Activated gamma-delta T cell treated with anti-CD3 and anti-CD28 coated beads, Interleukin-2, amount 50 U/mL, for 16 hours (primary cell): ENCODE results near the gene FAAP20.

Experiments used
- DNase-seq: peaks from one replicate; pipeline ENCODE4 v3.0.0-alpha.2; 2020; ENCODE audit warnings: low read depth

The FAAP20 gene

GRCh38 chr1:2177946-2178538 is 16.5 kb downstream of the FAAP20 start:
- DNase-seq: no peak

DNA sequence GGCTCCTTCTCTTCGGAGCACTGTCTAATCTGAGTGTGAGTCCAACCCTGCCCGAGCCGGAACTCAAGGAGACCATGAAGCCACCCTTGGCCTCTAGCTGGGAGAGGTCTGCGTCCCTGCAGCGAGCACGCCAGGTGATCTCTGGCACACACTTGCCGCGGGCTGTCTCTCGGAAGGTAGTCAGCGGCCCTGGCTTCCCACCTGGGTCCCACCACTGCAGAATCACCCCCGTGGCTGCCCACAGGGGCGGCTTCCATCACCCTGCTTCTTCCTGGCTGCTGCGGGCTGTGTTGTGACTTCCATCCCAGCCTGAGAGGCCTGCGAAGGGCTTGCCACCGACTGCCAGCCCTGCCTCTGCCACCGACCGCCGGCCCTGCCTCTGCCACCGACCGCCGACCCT is 17.0 kb downstream of the FAAP20 start:
- no peak for DNase-seq

DNA sequence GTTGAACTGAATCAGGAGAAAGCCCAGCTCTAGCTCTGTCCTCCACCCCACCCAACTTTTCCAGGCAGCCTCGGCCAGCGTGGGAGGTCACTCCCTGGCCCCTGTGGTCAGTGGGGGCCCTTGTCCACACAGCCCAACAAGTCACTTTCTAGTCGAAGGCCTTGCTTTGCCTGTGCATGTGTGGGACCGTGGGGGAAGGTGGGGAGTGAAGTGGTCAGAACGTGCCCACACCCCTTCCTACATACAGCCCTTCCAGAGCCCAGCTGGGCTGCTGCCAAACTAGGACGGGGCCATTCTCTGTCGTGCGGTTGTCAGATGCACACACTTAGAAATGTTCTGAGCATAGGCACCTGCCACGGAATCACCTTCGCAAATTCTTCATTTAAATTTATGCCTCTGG is 18.0 kb downstream of the FAAP20 start:
- DNase-seq: no peak

DNA sequence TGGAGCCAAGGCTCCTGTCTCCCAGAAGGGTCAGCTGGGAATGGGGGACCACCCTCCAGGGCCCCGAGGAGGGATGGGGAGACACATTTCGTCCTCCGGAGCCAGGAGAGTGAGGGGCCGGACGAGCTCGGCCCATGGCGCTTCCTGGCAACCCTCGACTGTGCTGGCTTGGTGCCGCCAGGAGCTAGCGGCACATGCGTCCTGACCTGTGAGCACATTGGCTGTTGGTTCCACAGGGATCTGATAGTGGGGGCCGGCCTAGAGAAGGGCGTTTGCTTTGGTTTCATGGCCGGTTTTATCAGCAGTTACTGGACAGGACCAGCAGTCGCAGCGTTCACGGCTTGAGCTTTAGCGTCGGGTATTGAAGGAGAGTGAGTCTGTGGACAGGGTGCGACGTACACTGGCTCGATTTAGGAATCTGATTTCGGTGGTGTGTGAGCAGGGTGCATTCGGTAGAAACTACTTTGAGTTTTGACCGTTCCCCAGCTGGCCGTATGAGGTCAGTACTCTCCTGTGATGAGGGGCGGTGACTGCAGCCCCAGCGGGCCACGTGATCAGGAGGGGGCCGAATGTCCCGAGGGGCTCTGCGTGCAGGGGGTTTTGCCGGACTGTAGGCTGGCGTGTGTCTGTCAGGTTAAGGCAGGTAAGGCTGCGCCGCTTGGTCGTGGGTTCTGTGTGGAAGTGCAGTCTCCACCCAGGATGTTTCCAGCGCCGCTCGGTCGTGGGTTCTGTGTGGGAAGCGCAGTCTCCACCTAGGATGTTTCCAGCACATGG is 18.7 kb downstream of the FAAP20 start:
- no peak for DNase-seq

- DNase-seq: no peak
These were observed 19.5 kb downstream of the FAAP20 start for GRCh38 chr1:2175055-2175414.

GRCh38 chr1:2174348-2175054 is 20.1 kb downstream of the FAAP20 start:
- no peak for DNase-seq

- no peak for DNase-seq
These were observed 20.8 kb downstream of the FAAP20 start for GRCh38 chr1:2173546-2174347.

GRCh38 chr1:2172551-2173146 is 21.9 kb downstream of the FAAP20 start:
- DNase-seq: no peak

DNA sequence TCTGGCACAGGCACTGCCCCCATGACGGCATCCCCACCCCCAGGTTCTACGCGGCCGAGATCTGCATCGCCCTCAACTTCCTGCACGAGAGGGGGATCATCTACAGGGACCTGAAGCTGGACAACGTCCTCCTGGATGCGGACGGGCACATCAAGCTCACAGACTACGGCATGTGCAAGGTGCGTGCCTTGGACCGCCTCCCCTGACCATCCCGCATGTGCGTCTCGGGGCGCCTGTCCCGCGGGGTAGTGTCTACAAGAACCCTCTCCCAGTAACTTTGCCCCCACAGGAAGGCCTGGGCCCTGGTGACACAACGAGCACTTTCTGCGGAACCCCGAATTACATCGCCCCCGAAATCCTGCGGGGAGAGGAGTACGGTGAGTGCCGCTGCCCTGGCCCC is 22.6 kb downstream of the FAAP20 start:
- no peak for DNase-seq

GRCh38 chr1:2170211-2170610 is 24.4 kb downstream of the FAAP20 start:
- DNase-seq: no peak

GRCh38 chr1:2169200-2169836 is 25.3 kb downstream of the FAAP20 start:
- no peak for DNase-seq

- no peak for DNase-seq
These were observed 26.0 kb downstream of the FAAP20 start for GRCh38 chr1:2168535-2168934.

- DNase-seq: no peak
These were observed 26.5 kb downstream of the FAAP20 start for GRCh38 chr1:2168090-2168489.

- DNase-seq: no peak
These were observed 27.9 kb downstream of the FAAP20 start for GRCh38 chr1:2166695-2167094.

- no peak for DNase-seq
These were observed 28.3 kb downstream of the FAAP20 start for GRCh38 chr1:2166254-2166653.

DNA sequence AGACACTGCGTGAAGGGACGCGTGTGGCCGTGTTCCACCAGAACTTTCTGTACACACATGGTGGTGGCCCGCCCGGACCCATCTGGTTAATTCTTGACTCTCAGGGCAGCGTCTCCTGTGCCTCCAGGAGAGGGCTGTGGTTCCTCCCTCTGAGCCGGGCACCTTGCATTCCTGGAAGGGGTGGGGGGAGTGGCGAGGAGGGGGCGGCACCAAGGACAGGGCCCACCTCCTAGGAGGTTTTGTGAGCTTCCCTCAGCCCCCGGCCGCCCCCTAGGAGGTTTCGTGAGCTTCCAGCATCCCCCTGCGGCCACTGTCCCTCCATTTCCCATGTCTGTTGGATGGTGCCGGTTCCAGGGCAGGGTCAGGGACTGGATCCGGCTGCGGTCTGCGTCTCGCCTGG is 28.9 kb downstream of the FAAP20 start:
- DNase-seq: no peak

GRCh38 chr1:2163205-2163604 is 31.4 kb downstream of the FAAP20 start:
- no peak for DNase-seq

DNA sequence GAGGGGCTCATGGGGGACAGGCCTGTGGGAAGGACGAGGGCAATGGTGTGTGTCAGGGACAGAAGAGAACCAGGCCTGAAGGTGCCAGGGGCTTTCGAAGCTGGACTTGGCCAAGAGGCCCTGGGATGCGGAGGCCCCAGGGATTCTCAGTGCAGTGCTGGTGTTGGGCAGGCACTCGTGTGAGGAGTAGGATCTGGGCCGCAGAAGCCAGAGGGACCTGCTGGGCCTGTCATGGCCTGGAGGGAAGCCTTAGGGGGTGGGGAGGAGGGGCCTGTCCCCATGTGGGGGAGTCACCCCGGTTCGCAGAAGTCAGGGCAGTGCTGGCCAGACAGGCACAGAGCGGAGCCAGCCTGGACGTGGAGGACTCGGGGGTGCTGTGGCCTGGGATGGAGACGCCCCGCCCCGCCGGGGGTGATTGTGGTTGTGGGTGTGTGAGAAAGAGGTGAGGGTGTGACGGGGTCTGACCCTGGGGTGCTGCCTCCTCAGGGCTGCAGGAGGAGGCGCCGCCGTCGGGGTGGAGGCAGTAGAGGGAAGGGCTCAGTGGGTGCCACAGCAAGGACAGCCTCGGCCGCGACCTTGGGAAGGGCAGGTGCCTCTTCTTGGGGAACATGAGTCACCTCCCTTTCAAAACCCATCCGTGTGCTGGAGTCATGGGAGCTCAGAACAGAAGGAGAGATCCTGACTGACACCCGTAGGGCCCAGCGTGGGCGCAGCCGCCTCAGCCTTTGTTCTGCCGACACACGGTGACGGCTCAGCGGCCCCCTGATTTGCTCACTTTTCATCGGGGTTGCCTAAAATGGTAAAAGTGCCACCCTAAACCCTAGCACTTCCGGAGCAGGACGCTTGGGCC is 33.9 kb downstream of the FAAP20 start:
- no peak for DNase-seq

DNA sequence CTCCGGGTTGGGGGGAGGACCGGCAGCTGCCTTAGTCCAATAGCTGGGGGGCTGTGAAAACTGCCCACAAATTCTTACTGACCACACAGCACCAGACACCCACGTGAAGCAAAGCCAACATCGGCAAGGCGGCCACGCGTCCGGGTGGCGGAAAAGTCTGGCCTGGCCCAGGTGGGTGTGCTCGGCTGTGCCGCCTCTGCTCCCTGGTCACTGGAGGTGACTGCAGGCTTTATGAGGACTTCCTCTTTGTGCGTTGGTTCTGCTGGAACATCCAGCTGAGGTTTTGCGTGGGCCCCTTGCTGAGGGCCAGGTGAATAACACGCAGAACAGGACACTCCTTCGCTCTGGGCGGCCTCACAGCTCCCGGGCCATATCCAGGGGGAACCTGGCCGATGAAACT is 35.4 kb downstream of the FAAP20 start:
- DNase-seq: no peak

GRCh38 chr1:2158272-2158671 is 36.3 kb downstream of the FAAP20 start:
- DNase-seq: no peak

DNA sequence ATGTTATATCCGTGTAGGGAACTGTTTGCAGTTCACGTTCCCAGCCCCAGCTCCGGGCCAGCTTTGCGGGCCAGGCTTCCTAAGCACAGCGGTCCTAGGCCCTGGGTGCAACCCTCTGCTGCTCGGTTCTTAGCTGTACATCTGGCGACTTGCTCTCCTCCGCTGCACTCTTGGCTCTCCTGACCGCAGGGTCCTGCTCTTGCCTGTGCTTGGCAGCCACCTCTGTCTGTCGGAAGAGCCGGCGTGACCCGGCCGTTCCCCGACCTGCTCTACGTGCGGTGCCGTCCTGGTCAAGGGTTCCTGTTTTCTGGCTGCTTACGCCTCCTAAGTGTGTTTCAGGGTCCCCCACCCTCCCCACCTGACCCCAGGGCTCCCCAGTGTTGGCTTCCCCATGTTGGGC is 36.7 kb downstream of the FAAP20 start:
- DNase-seq: no peak
